OCI-LY3 (cell line): Measurements from ENCODE around the gene PPIB.

ENCODE experiments used
- EZH2phosphoT487 ChIP-seq: fragments of 200-600 bp; shearing (Covaris generic); IDR thresholded peaks from 2 replicates; pipeline ENCODE4 v1.6.1; 2018; ENCODE audit warnings: antibody characterized with exemption, mixed run types, low read depth
- TF ChIP-seq, protein P1 (sequence below): fragments of 200-600, 300-600 bp; sonication (generic); IDR thresholded peaks from 2 replicates; pipeline ENCODE4 v1.5.1; 2014; ENCODE audit warnings: antibody characterized with exemption, low read length, low read depth

DNA sequence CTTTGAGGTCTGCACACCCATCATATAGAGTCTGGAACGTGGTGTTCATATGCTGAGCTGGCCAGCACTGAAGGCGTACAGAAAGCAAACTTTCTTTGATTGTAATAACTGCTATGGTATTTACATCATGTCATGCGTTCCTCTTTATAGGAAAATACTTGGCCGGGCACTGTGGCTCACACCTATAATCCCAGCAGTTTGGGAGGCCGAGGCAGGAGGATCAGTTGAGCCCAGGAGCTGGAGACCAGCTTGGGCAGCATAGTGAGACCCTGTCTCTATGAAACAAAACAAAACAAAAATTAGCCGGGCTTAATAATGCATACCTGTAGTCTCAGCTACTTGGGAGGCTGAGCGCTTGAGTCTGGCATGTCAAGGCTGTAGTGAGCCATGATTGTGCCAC lies 14.7 kb downstream of the PPIB start:
- TF ChIP-seq, protein P1, sequence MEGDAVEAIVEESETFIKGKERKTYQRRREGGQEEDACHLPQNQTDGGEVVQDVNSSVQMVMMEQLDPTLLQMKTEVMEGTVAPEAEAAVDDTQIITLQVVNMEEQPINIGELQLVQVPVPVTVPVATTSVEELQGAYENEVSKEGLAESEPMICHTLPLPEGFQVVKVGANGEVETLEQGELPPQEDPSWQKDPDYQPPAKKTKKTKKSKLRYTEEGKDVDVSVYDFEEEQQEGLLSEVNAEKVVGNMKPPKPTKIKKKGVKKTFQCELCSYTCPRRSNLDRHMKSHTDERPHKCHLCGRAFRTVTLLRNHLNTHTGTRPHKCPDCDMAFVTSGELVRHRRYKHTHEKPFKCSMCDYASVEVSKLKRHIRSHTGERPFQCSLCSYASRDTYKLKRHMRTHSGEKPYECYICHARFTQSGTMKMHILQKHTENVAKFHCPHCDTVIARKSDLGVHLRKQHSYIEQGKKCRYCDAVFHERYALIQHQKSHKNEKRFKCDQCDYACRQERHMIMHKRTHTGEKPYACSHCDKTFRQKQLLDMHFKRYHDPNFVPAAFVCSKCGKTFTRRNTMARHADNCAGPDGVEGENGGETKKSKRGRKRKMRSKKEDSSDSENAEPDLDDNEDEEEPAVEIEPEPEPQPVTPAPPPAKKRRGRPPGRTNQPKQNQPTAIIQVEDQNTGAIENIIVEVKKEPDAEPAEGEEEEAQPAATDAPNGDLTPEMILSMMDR: no peak
- TF ChIP-seq EZH2phosphoT487: no peak
